Uterus (tissue), 4 donors: ENCODE measurements around the gene PIGW. TPM values are rescaled to one million over a fixed set of nuclear protein-coding genes. Genes with fewer than 3 reads are reported as not detected.

ENCODE experiments used
- DNase-seq, 2 donors: peaks; one replicate each; pipeline ENCODE4 v3.0.0-alpha.2; 2019 to 2020
- H3K27ac ChIP-seq, 2 donors: fragments of 200-600 bp; sonication (generic); 1 replicate in 1 of 2; 2 replicates in 1 of 2; pipeline ENCODE4 v1.5.1; 2016 to 2018
- H3K27me3 ChIP-seq, 2 donors: fragments of 200-600 bp; sonication (generic); one replicate each; pipeline ENCODE4 v1.5.1; 2018 to 2019; ENCODE audit warnings: control low read depth in 1 of 2
- H3K36me3 ChIP-seq, 2 donors: fragments of 200-600 bp; sonication (generic); one replicate each; pipeline ENCODE4 v1.5.1; 2019; ENCODE audit warnings: control low read depth in 1 of 2
- H3K4me1 ChIP-seq, 2 donors: fragments of 200-600 bp; sonication (generic); one replicate each; pipeline ENCODE4 v1.5.1; 2018 to 2019; ENCODE audit warnings: control low read depth in 1 of 2
- H3K4me3 ChIP-seq, 2 donors: fragments of 200-600 bp; sonication (generic); 1 replicate in 1 of 2; 2 replicates in 1 of 2; pipeline ENCODE4 v1.5.1; 2018 to 2019; ENCODE audit warnings: mild to moderate bottlenecking in 1 of 2
- H3K9me3 ChIP-seq, 2 donors: fragments of 200-600 bp; sonication (generic); one replicate each; pipeline ENCODE4 v1.5.1; 2019; ENCODE audit warnings: control low read depth in 1 of 2
- POLR2A ChIP-seq, 2 donors: fragments of 450-650 bp; IDR thresholded peaks; one replicate each; pipeline ENCODE4 v1.6.1; 2016; ENCODE audit warnings: antibody characterized with exemption in 2 of 2, mild to moderate bottlenecking in 1 of 2, moderate library complexity in 1 of 2
- intact Hi-C: fragments of 100-400 bp; cut with DNase I; formaldehyde crosslinking; loops from one replicate; pipeline ENCODE4 v1.15.1; 2023; ENCODE audit warnings: low total_unique reads
- total RNA-seq, 4 donors: library from RNA; depleted of rRNA in 3 of 4; stranded (reverse); fragments of >200 nt in 3 of 4; gene quantifications; one replicate each; pipeline versions ENCODE4 v1.1.0 to v1.2.4, GENCODE V29; 2014 to 2023
- TF ChIP-seq, protein P1 (sequence below), 4 experiments: fragments of 200-600 bp in 2 of 4; fragments of 450-650 bp in 2 of 4; sonication (generic) in 2 of 4; IDR thresholded peaks; one replicate each; pipeline ENCODE4 v1.5.1; 2016 to 2019; ENCODE audit warnings: antibody characterized with exemption in 4 of 4, mild to moderate bottlenecking in 2 of 4, moderate library complexity in 1 of 4
- donor health status: DM: yes; HTN: yes; CAD: no.

PIGW gene
- total RNA-seq, 4 donors from 2014 or later: 8.6 to 12.9 (median 11.0) TPM; not detected in 1

DNA sequence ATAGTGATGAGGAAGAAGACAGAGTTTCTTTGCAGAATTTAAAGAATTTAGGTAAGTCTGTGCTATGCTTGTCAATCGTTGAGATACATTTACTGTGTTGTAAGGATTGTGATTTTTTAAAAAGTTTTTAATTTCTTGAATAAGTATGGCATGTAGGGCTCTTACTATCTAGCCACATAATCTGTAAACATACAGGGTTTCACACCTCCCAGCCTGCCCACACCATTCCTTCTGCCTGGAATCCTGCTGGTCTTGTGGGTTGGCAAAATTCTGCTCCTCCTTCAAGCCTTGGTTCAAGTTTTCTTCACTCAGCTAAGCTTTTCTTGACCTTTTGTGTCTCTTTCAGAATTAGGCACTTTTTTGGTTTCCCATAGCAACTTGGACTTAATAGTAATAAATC lies 40.8 kb upstream of the PIGW start:
- Histone ChIP-seq H3K36me3 (no peaks in the 10 kb centered on the region), H3K27ac (no peak overlapping the region), H3K27me3 (no peaks in the 10 kb centered on the region), H3K9me3 (no peaks in the 10 kb centered on the region), H3K4me1 (no peaks in the 10 kb centered on the region), H3K4me3 (no peak overlapping the region)
- no peak for TF ChIP-seq POLR2A (IDR thresholded peaks at IDR 0.05)
- TF ChIP-seq, protein P1, sequence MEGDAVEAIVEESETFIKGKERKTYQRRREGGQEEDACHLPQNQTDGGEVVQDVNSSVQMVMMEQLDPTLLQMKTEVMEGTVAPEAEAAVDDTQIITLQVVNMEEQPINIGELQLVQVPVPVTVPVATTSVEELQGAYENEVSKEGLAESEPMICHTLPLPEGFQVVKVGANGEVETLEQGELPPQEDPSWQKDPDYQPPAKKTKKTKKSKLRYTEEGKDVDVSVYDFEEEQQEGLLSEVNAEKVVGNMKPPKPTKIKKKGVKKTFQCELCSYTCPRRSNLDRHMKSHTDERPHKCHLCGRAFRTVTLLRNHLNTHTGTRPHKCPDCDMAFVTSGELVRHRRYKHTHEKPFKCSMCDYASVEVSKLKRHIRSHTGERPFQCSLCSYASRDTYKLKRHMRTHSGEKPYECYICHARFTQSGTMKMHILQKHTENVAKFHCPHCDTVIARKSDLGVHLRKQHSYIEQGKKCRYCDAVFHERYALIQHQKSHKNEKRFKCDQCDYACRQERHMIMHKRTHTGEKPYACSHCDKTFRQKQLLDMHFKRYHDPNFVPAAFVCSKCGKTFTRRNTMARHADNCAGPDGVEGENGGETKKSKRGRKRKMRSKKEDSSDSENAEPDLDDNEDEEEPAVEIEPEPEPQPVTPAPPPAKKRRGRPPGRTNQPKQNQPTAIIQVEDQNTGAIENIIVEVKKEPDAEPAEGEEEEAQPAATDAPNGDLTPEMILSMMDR (IDR thresholded peaks at IDR 0.05): no peak
- no peak for DNase-seq
- intact Hi-C loops: no loop called here

DNA sequence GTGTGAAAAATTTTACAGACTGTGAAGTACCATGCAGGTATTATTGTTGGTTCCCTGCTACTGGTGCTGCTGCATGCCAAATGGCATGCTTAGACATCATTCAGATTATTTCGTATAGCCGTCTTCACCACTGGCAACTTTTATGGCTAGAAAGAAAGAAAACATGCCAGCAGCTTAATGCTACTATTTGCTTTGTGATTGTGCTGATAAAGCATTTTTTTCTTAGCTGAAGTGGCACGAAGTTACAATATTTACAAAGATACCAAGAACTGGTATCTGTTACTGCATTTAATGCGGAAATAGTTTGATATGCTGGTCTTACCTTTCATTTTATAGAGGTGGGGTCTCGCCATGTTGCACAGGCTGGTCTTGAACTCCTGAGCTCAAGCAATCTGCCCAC lies 40.1 kb upstream of the PIGW start:
- no peaks in the 10 kb centered on the region for H3K27me3 ChIP-seq
- no peaks in the 10 kb centered on the region for H3K36me3 ChIP-seq
- no peak overlapping the region for H3K4me3 ChIP-seq
- no peaks in the 10 kb centered on the region for H3K4me1 ChIP-seq
- DNase-seq: no peak
- no peaks in the 10 kb centered on the region for H3K9me3 ChIP-seq
- H3K27ac ChIP-seq: no peak overlapping the region
- TF ChIP-seq POLR2A (IDR thresholded peaks at IDR 0.05): no peak
- intact Hi-C loops: no loop called here

DNA sequence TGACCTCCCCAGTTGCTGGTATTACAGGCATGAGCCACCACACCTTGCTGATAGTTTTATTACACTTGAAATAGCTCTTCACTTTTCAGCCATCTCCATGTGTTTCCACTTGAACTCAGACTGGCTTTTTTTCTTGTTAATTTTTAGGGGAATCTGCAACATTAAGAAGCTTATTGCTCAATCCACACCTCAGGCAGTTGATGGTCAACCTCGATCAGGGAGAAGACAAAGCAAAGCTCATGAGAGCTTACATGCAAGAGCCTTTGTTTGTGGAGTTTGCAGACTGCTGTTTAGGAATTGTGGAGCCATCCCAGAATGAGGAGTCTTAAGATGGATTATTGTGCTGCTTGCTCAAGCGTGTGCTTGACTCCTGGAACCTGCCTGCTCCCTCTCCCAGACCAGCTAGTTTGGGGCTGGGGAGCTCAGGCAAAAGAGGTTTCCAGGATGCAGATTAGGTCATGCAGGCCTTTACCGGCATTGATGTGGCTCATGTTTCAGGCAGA lies 39.7 kb upstream of the PIGW start:
- H3K27me3 ChIP-seq: no peaks in the 10 kb centered on the region
- no peaks in the 10 kb centered on the region for H3K4me1 ChIP-seq
- no peak for DNase-seq
- H3K9me3 ChIP-seq: no peaks in the 10 kb centered on the region
- H3K4me3 ChIP-seq: no peak overlapping the region
- TF ChIP-seq, protein P1 (IDR thresholded peaks at IDR 0.05): no peak
- TF ChIP-seq POLR2A (IDR thresholded peaks at IDR 0.05): no peak
- intact Hi-C loops: no loop called here
- H3K36me3 ChIP-seq: no peaks in the 10 kb centered on the region
- no peak overlapping the region for H3K27ac ChIP-seq

DNA sequence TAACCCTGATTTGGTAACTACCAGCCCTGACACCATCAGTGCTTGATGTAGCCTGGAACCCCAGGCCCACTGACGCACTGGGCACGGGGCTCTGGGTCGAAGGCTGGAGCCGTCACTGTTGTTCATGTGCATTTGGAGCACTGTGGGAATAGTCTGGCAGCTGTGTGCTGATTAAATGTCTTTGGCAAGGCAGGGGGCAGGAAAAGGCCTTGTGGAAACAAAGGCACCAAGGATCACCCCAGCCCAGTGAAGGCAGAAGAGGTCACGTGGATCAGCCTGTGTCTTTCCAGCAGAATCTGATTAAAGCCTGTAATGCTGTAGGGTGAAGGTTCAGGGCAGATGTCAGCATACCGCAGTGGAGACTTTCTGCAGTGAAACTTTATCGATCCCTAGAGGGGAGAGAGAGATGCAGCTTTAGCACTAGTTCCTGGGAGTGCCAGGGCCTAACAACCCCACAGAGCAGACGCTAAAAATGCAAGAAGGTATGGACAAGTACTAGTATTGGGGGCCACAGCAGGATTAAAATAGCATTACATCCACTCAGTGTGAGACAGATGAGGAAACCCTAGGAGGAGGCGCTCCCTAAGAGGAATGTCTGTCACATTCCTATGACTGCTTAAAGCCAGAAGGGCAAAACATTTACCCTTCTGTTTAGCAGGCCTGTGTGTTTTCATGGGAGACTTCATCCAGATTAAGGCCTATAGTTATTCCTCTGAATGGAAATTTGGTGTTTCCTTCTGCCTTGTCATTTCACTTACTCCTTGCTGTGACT lies 38.6 kb upstream of the PIGW start:
- Histone ChIP-seq H3K36me3 (no peaks in the 10 kb centered on the region), H3K4me3 (no peak overlapping the region), H3K27me3 (no peaks in the 10 kb centered on the region), H3K27ac (no peak overlapping the region), H3K9me3 (no peaks in the 10 kb centered on the region), H3K4me1 (no peaks in the 10 kb centered on the region)
- no peak for TF ChIP-seq POLR2A (IDR thresholded peaks at IDR 0.05)
- TF ChIP-seq, protein P1 (IDR thresholded peaks at IDR 0.05): no peak
- intact Hi-C loops: no loop called here
- no peak for DNase-seq

DNA sequence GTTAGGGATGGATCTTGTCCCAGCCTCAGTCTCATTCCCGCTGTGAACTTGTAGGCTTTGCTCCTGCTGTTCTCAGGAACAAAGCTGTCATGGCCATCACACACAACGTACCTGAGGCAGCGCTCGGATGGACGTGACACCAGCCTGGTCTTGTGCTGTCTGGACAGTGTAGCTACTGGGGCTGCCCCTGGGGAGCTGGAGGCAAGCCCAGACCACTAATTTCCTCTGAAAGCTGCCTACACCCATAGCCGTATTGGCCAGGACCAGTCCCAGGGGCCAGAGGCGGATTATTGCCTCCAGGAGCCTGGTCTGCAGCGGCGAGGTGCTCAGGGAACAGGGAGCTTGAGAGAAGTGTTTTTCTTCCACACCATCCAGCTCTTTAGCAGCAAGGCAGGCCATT lies 36.6 kb upstream of the PIGW start:
- no peaks in the 10 kb centered on the region for H3K36me3 ChIP-seq
- TF ChIP-seq, protein P1 (IDR thresholded peaks at IDR 0.05): no peak
- no peak for TF ChIP-seq POLR2A (IDR thresholded peaks at IDR 0.05)
- H3K27me3 ChIP-seq: no peaks in the 10 kb centered on the region
- H3K27ac ChIP-seq: no peak overlapping the region
- no peak overlapping the region for H3K4me3 ChIP-seq
- no peaks in the 10 kb centered on the region for H3K4me1 ChIP-seq
- intact Hi-C loops: no loop called here
- H3K9me3 ChIP-seq: no peaks in the 10 kb centered on the region
- no peak for DNase-seq
